HG03378 (cell line): ENCODE data around the gene UTS2.

Source experiments
- ATAC-seq: cut with Tn5 transposase; IDR thresholded peaks from one replicate; pipeline ENCODE4 v1.9.1; 2021; ENCODE audit warnings: mild to moderate bottlenecking, moderate library complexity; ENCODE audit not compliant: unreplicated experiment

Gene UTS2

DNA sequence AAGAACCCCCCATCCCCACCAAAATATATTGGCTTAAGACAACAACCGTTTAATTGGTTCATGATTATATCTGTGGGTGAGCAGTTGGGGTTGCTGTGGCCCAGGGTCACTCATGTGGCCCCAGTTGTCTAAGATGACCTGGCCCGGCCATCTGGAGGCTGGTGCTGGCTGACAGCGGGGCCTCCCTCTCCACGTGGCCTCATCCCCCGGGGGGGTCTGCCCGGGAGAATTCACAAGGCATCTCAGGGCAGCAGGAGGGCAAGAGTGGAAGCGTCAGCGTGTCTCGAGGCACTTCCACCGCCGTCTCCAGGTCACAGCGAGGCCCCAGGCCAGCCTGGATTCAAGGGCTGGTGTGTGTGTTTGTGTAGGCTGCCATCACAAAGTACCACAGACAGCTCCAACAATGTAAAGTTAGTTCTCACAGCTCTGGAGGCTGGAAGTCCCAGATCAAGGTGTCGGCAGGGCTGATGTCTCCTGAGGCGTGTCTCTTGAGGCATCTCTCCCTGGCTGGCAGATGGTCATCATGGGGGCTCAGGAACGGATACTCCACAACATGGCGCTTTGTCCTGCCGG lies 11.0 kb upstream of the UTS2 start:
- no peak for ATAC-seq

DNA sequence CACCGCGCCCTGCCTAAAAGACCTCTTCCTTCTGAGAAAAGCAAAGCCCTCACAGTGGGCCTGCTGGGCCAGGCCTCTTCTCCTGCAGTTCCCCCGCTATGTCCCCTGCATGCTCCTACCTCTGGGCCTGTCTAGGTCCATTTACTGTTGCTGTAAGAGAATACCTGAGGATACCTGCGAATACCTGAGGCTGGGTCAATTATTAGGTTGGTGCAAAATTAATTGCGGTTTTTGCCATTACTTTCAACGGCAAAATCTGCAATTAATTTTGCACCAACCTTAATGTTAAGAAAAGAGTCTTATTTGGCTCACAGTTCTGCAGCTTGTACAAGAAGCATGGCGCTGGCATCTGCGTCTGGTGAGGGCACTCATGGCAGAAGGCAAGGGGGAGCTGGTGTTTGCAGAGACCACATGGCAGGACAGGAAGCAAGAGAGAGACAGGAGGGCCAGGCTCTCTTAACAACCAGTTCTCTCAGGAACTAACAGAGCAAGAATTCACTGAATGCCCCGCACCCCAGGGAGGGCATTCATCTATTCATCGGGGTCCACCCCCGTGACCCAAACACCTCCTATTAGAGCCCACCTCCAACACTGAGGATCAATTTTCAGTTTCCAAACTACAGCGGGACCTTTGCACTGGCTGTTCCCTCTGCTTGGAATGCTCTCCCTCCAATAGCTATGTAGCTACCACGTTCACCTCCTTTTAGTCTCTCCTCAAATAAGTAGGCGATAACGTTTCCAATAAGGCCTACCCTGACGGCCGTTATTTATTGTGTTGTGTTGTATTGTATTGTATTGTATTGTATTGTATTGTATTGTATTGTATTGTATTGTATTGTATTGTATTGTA lies 9.6 kb upstream of the UTS2 start:
- ATAC-seq, result no peak

- ATAC-seq, result no peak
Observed at GRCh38 chr1:7861452-7861851, 8.6 kb upstream of the UTS2 start.

DNA sequence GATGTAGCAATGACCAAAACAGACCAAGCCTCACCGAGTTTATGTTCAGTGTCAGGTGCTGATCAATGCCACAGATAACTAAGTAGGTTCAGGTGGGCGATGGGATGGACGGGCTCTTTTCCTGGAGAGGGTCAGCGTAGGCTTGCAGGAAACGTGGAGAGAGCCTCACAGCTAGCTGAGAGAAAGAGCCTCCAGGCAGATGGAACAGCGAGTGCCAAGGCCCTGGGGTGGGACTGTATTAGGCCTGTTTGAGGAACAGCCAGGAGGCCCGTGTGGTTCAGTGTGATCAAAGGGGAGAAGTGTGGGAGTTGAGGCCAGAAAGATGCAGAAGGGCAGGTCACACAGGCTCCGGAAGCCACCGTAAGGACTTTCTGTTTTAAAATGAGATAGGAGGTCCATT lies 7.3 kb upstream of the UTS2 start:
- ATAC-seq, result no peak

DNA sequence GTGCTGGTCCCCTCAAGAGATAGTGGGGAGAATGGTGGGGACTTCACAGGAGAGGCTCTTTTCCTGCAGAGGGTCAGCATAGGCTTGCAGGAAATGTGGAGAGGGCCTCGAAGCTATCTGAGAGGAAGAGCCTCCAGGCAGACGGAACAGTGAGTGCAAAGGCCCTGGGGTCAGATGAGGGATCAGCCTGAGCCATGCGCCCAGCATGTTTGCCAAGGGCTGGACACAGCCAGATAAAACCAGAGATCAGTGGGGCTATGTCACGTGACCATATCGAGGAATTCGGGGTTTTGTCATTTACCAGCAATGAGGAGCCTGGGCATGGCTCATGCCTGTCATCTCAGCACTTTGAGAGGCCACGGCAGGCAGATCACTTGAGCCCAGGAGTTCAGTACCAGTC lies 6.5 kb upstream of the UTS2 start:
- no peak for ATAC-seq

DNA sequence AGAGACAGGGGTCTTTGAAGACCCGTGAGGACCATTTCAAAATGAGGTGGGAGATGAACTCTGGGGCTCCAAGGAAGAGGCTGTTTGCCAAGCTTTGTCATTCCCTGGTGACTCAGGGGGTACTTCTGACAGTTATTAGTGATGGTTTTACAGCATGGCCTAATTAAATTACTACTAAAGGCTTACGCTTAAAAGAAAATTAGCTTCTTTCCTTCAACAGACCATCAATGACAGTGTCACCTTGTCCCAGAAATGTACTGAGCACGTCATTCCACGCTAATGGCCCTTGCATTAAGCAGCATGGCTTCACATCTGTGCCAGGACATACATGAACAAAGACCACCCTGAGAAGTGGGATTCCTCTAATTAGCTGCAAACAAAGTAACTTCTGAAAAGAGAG lies 5.1 kb upstream of the UTS2 start:
- no peak for ATAC-seq

DNA sequence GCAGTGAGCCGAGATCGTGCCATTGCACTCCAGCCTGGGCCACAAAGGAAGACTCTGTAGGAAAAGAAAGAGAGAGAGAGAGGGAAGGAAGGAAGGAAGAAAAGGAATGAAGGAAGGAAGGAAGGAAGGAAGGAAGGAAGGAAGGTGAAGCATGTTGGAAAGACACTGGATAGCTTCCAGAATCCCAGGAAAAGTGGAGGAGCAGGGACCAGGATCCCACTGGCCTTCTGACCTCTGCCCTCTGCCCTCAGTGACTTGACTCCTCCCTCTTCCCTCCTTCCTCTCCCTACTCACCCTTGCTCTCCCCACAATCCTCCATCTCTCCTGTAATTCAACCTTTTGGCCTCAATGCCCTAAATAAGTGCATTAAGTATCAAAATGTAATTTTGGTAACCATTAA lies 4.1 kb upstream of the UTS2 start:
- no peak for ATAC-seq

DNA sequence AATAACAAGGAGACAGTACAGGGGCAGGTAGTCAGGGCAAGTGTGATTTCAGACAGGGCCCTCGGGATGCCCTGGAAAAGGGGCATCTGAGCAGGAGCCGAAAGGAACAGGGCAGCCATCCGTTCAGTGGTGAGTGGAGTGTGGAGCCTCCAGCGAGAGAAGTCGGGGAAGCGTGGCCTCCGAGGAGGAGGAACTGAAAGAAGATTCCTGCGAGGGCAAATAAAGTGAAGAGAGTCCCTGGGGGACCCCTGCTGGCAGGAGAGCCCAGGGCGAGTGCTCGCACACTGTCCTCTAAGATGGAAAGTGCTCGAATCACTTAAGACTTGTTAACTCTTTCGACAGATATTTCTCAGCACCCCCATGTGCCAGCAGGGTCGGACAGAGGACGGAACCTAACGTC lies 3.5 kb upstream of the UTS2 start:
- ATAC-seq, result no peak

GRCh38 chr1:7853684-7854026 lies 790 bp upstream of the UTS2 start:
- ATAC-seq, result no peak

GRCh38 chr1:7850786-7851185 lies 2.1 kb downstream of the UTS2 start:
- no peak for ATAC-seq

DNA sequence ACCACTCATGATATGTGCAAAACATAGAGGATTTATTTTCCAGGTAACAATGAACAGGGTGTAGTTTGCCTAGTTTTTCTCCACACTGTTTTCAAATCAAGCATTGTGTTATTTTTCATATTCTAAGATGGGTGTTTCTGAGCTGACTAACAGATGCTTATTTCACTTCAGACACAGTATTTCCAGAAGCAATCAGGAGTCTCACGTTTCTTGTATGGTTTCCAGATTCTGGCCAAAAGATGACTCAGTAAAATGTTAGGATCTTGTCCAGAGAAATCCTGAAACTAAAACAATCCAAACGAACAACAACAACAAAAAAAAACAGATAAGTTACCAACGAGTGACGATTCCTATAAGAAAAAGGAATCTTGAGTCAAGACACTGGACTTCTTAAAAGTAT lies 5.3 kb downstream of the UTS2 start:
- no peak for ATAC-seq

DNA sequence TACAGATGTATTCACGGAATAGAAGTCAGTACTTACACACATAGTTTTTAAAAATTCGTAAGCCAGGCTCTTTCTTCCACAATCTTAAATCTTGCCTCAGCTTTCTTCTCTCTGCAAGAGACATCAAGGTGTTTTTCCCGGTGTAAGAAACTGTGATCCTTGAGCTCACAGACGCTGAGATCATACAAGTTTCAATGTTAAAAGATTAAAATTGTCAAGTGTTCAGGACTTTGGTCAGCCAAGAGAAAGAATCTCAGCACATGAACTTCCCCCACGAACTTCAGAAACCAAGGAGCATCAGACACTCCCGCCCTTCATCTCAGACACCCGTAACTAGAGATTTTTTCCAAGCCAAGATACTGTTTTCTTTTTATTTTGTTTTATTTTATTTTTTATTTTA lies 6.2 kb downstream of the UTS2 start:
- no peak for ATAC-seq

GRCh38 chr1:7845761-7846160 lies 7.1 kb downstream of the UTS2 start:
- ATAC-seq, result no peak

DNA sequence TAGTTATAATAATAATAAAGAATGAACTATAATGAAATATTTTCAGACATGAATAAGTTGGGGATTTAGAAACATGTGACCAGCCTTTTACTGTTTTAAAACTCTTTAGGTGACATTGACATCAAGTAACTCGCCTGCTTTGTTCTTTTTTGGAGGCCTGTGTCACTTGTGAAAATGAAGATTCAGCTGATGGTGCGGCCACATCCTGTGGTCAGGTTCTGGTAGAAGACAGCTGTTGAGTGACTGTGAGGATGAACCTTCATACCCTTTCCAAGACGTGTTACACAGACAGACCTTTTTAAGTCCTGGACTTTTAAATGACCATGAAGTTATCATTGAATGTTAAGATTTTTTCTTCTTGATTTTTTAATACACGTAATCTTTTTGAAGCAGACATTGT lies 10.3 kb downstream of the UTS2 start:
- ATAC-seq, result no peak

DNA sequence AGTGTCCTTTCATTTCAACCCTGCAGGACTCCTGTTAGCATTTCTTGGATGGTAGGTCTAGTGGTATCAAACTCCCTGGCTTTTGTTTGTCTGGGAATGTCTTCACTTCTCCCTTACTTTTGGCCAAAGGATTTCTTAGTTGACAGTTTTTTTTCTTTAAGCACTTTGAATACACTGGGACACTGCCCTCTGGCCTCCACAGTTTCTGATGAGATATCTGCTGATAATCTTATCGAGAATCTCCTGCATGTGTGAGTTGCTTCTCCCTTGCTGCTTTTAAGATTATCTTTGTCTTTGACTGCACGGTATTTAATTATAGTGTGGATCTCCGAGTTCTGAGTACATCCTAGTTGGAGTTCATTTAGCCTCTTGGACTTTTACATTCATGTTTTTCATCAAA lies 13.3 kb downstream of the UTS2 start:
- no peak for ATAC-seq

DNA sequence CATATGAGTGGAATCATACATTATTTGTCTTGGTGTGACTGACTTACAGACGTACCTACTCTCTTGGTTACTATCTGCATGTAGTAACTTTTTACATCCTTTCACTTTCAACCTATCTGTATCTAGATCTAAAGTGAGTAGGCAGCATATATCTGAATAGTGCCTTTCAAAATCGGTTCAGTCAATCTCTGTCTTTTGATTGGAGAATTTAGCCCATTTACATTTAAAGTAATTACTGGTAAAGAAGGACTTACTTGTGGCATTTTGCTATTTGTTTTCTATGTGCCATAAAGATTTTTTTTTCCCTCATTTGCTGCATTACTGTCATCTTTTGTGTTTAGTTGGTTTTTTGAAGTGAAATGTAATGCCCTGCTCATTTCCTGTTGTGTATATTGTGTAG lies 14.2 kb downstream of the UTS2 start:
- no peak for ATAC-seq

DNA sequence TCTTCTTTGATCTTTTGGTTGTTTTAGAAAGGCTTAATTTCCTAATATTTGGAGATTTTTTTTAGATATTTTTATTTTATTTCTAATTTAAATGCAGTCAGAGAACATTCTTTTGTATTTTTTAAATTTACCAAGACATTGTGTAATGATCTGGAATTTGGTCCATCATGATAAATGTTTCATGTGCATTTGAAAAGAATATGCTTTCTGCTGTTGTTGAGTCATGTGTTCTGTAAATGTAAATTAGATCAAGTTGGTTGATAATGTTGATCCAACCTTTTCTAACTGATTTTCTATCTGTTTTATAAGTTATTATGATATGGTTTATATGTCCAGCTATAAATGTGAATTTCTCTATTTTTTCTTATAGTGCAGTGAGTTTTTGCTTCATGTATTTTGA lies 19.8 kb downstream of the UTS2 start:
- ATAC-seq, result no peak

GRCh38 chr1:7831458-7831857 lies 21.4 kb downstream of the UTS2 start:
- ATAC-seq, result no peak

DNA sequence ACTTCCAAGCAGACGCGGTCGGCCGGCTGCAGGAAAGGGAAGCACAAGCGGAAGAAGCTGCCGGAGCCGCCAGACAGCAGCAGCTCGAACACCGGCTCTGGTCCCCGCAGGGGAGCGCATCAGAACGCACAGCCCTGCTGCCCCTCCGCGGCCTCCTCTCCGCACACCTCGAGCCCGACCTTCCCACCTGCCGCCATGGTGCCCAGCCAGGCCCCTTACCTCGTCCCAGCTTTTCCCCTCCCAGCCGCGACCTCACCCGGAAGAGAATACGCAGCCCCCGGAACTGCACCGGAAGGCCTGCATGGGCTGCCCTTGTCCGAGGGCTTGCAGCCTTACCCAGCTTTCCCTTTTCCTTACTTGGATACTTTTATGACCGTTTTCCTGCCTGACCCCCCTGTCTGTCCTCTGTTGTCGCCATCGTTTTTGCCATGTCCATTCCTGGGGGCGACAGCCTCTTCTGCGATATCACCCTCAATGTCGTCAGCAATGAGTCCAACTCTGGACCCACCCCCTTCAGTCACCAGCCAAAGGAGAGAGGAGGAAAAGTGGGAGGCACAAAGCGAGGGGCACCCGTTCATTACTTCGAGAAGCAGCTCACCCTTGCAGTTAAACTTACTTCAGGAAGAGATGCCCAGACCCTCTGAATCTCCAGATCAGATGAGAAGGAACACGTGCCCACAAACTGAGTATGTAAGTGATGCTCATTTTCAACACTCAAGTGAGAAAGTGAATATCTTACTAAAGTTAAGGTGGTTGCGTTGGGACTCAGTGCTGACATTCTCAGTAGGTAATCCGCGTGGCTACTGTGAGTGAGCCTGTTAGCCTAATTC lies 25.5 kb downstream of the UTS2 start:
- ATAC-seq, result no peak

DNA sequence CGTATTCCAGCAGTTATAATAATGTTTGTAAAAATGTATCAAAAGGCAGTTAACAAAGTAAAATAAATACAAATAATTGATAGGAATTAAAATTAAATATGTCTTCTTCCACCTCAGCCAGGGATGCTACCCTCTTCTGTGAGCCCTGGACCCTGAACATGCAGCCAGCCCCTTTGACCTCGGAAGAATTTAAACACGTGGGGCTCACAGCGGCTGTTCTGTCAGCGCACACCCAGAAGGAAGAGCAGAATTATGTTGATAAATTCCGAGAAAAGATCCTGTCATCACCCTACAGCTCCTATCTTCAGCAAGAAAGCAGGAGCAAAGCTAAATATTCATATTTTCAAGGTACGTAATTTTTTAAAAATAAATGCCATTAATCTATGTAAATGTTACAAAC lies 26.5 kb downstream of the UTS2 start:
- no peak for ATAC-seq

GRCh38 chr1:7824701-7825100 lies 28.2 kb downstream of the UTS2 start:
- ATAC-seq, result no peak

DNA sequence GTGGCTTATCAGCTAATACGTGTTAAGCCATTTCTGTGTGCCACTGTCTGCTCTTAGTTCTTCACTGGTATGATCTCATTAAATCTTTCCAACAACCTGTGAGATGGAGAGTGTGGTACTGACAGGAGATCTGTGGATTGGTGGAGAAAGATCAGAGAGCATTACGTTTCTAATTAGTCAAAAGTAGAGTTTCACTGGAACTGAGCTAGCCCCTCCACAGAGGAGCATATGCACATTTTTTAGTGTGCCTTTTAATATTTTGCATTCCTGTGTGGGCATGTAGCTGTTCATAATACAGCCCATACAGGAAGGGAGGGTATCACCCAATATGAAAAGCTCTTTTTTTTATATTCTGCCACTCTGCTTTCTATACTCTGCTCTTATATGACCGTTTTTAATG lies 31.6 kb downstream of the UTS2 start:
- no peak for ATAC-seq
